ENCODE results near the gene NTRK2.
"Not testable (repeated sequence)": the region's sequence is repeated elsewhere in the genome, so short reads cannot be mapped to it uniquely, and the experiment has no call there.

The NTRK2 gene

DNA sequence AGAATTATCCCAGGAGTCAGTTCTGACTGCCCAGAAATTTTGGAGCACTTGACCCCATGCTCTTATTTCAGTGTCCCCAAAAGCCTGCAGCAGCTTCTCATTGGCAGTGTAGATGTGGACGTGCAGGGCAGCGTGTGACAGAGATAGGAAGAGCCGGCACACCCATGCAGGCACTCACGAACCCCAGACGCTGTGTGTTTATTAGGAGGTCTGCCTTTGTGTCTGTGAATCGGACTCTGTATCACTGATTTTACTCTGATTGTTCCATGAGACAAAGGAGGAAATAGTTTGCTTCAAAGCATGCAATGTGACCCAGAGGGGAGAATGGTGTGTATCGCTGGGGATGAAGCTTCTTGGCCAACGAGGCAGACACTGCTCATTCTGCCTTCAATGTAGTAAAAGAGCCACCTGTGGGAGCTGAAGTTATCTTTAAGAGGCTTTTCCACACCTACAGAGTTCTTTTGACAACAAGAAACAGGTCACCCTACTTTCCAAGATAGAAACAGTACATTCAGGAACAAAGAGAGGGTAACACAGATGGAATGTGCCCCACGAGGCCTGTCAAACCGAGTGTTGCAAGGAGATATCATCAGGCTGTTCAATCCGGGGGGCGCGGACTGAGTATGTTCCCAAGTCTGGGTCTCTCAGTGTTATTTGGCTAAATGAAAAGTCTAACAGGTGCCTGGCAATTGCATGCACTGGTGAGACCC, 224.0 kb downstream of the NTRK2 start:
- no peak for DNase-seq (ENCODE audit: low read depth)

DNA sequence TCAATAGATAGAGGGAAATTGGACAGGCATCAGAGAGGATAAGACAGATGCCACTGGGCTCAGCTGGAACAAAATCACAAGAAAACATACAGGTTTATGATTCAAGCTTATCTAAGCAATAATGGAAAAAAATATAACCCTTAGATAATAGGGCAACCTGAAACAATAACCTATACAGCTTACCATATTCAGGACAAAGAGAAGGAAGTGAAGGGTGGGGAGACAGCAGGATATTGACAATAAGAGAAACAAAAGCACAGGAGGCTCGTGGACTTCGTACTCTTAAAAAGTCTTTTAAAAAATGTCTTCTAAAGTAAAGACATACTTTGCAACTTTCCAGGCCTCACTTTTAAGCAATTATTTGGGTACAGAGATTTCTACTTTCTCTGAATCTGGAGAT, 225.3 kb downstream of the NTRK2 start:
- DNase-seq (ENCODE audit: low read depth) = no peak

DNA sequence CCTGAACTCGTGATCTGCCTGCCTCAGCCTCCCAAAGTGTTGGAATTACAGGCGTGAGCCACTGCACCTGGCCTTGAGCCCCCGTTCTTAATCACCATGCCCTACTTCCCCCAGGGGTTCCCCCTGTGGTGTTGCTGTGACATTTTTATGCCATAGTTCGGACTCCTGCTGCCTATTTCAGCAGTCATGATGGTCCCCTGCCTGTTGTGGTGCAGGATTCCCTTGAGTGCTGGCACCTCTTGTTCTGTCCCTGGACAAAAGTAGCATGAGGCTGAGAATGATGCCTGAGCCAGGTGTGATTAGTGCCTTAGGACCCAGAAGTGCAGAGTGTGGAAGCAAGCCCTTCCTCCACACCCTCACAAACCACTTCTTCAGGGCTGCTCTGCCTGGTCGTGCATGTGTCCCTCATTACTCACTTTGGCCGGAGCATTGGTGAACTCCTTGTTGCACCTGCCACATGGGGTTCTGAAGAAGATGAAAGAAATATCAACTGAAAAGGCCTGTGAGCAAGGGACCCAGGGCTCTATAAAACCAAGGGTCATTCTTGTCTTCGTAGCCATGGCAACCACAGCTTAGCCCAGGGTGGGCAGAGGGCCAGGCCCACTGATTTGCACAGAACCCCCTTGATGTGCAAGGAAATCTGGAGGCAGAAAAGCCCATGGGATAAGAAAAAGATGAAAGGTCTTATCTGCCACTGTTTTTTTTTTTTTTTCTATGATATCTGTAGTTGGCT, 228.0 kb downstream of the NTRK2 start:
- DNase-seq (ENCODE audit: low read depth) = no peak

DNA sequence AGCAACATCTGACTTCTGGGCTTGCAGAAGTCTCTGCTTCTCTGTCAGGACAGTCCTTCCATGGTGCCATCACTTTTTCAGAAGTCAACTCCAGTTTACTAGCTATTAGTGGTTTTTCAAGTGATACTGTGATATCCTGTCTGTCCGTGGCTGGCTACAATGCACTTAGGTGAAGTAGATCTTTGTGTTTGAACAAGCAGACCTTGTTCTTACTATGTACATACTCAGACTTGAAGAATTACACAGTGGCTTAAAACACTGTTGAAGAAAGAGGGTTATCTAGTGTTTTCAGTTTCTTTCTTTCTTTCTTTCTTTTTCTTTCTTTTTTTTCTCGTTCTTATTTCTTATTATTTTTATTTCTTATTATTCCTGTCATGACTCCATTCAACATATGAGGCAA, 228.7 kb downstream of the NTRK2 start:
- DNase-seq (ENCODE audit: low read depth) = no peak

DNA sequence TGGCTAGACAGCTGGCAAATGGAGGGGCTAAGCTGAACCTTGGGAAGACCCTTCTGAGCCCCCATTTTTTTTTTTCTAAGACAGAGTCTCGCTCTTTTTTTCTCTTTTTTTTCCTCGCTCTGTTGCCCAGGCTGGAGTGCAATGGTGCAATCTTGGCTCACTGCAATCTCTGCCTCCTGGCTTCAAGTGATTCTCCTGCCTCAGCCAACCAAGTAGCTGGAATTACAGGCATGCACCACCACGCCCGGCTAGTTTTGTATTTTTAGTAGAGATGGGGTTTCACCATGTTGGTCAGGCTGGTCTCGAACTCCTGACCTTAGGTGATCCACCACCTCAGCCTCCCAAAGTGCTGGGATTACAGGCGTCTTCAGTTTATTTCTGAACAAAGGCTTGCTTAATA, 229.1 kb downstream of the NTRK2 start:
- DNase-seq (ENCODE audit: low read depth) = not testable (repeated sequence)

DNA sequence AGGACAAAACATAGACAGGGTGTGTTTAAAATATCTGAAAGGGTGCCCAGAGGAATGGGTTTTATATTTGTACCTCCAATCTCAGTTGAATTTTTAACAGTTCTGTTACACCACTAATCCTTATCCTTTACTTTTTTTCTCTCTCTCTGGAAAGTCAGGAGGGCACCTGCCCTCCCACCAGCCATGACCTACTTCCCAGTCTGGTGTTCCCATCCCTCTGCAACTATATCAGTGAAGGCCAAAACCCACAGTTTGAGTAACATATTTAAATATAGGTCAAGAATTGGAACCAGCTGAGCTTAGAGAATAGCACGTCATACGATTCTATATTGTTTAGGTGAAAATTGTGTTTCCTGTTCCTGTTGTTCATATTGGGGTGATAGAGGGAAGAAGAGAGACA, 229.8 kb downstream of the NTRK2 start:
- DNase-seq (ENCODE audit: low read depth) = no peak

DNA sequence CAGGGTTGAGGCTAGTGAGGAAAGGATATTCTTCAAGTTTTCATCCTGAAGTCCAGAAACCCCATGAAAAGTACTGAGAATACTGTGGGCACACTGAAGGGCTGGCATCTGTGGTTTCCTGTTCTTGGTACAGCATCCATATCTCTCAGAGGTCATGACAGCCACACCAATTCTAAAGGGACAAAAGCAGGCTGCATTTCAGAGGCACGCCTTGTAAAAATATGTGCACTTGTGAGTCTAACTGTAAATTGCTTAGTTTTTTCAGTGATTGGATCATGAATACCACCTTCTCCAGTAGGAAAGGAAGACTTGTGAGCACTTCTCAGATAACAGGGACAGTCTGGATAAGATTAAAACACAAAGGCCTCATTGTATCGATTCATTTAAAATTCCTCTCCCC, 230.9 kb downstream of the NTRK2 start:
- DNase-seq (ENCODE audit: low read depth) = no peak

DNA sequence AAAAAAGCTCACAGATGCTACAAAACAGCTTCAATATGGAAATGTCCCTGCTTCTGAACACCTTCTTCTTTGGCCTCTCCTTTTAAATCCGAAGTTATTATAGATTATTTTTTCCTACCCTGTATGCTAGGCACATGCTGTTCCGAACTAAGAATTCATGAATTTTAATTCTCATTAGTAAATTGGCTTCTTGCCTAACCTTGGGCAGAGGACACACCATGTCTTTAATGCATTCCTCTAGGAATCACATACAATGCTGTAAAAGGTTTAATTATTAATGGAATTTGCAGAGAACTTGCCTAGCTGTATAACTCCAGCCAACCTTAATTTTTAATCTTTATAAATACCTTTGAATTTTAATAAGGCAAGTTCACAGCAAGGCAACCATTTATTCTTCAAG, 234.4 kb downstream of the NTRK2 start:
- no peak for DNase-seq (ENCODE audit: low read depth)

DNA sequence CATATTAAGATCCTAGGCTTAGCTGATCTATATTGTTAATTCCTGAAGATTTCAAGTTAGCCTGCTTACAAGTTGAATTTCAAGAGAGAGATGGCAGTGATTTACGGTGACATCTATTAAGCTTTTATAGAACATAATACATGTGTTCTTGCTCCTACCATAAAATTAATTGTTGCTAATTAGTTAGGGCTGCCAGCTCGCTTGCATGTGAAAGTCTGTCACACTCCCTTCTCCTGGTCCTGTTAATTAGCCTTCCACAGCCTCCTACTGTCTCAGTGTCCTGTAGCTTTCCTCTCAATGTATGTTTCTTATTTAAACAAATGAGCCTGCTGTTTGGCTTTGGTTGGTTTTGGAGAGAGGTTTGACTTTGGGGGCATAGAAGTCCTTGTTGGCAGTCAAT, 247.2 kb downstream of the NTRK2 start:
- no peak for DNase-seq (ENCODE audit: low read depth)

DNA sequence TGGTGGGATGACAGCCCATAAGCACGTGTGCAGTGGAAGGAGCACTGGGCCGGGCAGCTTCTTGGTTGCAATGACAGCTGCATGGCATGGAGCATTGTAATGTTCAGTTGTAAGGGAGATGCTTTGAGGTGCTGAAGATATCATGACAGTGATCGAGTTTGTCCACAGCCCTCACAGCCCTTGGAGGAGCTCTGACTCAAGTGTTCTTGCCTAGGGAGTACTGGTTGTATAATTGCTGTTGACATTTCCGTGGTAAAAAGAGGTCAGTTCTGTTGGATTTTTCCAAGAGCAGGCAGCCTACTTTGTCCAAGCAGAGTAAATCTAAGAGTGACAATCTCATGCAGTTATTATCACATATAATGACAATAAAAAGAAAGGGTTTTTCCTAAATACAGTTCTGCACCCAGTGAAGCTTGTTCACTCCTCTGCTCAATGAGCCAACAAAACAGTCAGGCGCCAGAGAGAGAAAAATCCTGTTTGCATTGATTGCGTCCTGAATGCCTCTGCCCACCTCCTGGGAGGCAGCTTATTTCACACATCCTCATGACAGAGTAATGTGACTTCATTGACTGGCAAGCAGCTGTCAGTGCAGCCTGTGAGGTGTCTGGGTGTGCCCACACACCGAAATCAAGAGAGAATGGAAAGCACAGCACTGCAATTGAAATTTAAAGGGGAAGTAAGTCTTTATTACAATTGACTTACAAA, 248.0 kb downstream of the NTRK2 start:
- no peak for DNase-seq (ENCODE audit: low read depth)

DNA sequence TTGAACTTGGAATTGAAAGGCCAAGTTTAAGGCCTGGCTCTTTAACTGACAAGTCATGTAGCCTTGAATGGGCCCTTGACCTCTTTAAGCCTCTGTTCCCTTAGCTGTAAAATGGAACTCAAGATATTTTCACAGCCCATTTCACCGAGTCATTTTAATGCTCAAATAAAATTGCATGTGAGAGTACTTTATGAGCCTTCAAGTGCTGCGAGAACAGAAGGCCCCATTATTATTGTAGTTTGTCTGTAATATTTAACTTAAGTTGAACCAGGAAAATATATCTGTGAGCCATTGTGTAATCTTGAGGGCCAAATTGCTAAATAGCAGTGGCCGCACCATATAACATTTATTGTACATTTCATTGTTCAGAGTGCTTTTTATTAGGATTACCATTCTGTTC, 249.9 kb downstream of the NTRK2 start:
- no peak for DNase-seq (ENCODE audit: low read depth)

DNA sequence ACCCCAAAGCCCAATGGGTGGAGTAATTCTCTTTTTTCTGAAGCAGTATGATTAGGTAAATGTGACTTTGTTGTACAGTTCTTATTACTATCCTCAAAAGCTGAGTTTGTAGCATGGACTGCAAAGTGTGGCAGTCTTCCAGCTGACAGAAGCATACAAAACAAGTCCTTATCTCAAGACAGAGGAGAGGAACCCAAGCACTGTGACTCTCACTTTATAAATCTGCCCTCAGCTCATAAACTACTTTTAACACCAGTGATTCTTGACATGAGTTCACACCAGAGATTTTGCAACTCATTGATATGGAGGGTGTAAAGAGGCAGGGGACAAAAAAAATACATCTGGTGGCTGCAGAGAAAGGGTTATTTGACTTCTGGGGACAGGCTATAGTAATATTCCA, 251.6 kb downstream of the NTRK2 start:
- DNase-seq (ENCODE audit: low read depth) = no peak

DNA sequence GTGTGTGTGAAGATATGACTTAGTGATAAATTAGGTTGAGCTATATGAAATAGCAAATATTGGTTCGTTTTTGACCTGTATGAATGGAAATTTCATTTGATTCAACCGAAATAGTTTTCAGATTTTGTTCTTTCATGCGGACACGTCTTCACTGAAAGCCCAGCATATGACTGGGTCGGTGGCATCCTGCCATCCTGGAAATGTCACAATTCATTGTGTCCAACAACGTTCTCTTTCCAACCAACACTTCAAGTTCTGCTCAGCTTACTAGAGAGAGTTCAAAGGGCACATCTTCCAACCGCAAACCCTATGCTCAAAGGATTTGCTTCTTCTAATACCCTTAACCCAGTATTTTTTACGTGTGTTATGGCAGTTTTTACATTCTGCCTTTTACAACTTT, 252.5 kb downstream of the NTRK2 start:
- no peak for DNase-seq (ENCODE audit: low read depth)

DNA sequence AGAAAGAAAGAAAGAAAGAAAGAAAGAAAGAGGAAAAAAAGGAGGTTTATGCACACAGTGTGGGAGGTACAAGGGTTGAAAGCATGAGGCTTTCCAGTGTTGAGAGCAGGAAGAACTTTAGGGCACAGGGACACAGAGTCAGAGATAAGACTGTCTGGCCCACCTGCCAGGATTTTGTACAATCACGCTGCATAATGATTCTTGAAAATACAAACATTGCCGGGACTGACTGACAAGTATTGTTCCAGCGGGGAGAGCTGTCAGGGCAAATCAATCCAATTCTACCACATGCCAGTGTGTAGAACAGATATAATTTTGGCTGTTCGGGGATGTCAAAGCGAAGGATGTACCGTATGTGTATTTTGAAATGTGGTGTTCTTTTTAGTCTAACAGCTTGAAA, 254.7 kb downstream of the NTRK2 start:
- DNase-seq (ENCODE audit: low read depth) = no peak

DNA sequence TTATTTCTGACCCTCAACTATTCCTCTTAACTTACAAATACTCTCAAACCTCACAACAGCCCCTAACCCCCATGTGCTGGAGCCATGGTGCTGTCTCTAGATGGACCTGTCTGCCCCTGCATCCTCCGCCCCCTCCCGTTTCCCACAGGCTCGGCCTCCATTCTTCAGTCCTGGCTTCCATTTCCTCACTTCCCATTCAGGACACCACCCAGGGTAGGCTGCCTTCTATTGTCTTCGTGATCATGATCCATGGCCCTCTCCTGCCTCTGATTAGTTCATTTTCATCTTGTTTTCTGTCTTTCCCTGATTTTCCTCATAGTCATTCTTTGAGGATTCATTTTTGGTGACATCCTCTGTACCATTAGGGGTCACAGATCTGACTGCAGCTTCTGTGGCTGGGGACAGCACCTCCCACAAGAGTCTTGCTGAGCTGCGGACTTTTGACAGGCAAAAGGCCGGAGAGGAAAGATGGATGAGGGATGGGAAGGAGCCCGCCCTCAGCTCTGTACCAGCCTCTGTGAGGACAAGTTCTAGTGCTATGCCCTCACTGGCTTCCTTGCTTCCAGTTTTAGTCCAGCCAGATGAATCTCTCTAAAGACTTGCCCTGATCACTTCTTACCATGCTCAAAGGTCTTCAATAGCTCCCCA, 255.8 kb downstream of the NTRK2 start:
- DNase-seq (ENCODE audit: low read depth) = no peak

DNA sequence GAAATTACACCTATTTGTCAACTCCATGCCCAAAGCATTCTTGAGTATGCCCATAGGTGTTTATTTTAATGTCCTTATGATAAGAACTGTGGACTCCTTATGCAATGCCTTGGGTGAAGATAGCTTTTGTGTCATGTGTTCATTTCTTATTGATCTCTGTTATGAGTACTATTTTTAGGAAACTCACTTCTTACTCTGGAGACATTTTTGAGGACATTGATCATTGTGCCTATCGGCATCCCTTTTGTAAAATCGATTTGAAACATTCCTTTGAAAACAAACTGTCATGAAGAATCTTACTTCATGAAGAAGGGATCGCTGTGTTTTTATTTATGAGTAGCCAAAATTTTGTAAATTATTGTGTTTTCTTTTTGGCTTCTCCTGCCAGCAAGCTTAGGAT, 257.3 kb downstream of the NTRK2 start:
- no peak for DNase-seq (ENCODE audit: low read depth)

DNA sequence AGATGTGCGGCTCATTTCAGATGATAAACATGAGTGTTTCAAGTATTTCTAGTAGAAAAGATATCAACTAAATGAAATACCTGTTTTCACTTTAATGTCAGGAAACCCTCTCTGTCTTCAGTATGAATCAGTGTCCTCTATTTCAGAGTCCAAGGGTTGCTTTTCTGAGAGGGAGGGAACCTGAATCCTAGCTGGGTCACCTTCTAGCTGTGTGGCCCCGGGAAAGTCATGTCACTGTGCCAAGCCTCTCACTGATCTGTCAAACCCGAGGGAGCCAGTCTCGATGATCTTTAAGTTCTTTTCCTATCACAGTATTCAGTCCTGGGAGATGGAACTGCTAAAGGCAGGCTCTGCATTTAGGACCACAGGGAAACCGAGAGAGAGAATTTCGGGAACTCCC, 258.9 kb downstream of the NTRK2 start:
- no peak for DNase-seq (ENCODE audit: low read depth)

DNA sequence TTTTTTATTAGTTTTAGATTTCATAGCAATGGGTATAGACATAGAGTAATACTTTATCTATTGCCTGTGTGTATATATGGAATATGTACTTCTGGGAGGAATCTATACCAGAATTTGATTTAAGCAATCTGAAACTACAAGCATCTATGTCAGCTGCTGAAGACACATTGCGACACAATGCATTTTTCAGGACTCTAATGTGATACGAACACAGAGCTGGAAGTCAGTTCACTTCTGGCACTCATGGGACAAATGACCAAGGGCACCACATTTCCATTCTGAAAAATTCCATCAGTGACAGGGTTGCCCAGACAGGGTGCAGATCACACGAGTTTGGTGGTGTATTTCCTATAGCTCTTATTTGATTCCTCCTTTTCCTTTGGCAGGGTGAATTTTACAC, 259.5 kb downstream of the NTRK2 start:
- no peak for DNase-seq (ENCODE audit: low read depth)

DNA sequence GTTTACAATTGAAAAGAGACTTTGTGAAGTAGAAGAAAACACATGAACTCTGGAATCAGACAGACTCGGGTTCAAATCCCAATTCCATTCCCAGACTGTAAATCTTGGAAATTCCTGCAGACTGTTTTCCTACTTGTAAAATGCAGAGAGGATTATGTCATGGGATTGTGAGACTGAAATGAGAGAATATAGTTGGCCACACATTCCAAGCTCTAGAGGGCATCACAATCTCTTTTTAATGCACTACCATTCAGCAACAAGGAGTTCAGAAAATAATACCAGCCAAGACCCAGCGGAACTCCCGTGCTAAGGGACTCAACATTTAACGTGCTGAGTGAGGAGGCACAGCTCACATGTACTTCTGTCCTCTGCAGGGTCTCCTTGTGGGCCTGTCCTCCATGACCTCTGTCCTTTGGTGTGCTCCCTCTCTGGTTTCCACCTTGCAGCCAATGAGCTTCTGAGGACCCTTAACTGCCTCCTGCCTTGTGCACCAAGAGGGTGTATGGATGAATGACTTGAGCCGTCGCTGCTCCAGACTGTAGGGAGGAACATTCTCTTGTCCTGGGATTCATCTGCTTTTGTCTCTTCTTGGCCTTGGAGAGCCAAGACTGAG, 263.5 kb downstream of the NTRK2 start:
- no peak for DNase-seq (ENCODE audit: low read depth)

DNA sequence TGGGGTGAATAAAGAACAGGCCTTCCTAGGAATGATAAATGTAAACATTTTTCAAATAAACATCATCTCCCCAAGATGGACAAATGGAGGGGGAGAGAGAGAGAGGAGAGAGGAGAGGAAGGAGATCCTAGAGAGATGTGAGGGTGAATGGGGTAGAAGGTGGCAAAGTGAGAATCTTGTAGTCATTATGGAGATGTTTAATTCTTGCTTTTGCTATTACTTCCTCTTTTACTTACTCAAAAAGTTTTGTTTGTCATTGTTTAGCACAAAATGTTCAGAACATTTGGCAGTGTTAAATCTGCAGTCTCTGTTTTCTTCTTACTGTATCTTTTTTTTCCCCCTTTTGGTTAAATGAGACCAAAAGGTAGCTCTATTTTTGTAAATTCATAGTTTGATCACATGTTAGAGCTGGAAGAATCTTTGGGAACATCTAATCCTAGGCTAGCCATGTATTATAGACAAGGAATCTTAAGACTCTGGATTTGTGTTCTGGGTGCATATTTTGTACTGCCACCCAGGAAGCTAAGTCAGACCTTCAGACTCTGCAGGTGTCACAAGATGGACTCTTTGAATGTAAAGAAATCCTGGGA, 266.1 kb downstream of the NTRK2 start:
- DNase-seq (ENCODE audit: low read depth) = no peak

DNA sequence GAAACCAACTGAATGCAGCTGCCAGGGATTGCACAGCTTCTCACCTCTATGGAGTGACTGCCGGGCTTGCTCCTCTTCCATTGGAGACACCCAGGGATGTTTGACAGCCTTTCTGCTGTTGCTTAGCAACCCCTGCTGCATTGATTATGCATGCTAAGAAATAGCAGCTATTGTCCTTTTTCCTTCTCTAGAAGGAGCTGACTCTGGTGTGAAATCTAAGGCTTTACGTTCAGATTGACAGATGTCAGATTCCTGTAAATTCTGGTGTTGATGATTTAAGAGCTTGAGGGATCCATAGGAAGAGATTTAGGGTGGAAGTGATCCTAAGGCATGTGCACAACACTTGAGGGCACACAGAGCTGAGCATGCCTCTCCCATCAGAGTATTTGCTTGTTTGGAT, 267.7 kb downstream of the NTRK2 start:
- no peak for DNase-seq (ENCODE audit: low read depth)

DNA sequence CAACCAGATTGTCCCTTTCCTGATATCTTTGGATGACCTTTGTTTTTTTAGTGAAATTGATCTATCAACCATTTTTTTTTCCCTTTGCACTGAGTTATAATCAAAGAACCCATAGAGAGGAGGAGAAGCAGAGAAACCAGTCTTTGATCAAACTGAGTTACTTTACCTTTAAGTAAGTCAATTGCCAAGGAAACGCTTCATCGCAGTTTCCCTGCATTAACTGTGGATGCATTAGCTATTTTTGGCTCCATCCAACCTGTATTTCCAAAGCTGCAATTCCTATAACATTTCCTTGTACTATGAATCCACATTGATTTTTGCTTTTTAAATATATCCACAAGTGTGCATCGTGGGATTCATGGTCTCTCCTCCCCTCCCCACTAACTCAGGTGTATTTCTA, 268.1 kb downstream of the NTRK2 start:
- DNase-seq (ENCODE audit: low read depth) = no peak

Measured in stimulated activated CD8-positive, alpha-beta memory T cell treated with anti-CD3 and anti-CD28 coated beads, Interleukin-12 subunit alpha, Interleukin-12 subunit beta, amount 100 ng/mL, for 4 hours (primary cell).